Thyroid gland (tissue), 4 donors: ENCODE data around the gene KCNH4.
"Not testable (repeated sequence)": the region's sequence is repeated elsewhere in the genome, so short reads cannot be mapped to it uniquely, and the experiment has no call there.

Experiments
- POLR2A ChIP-seq, 2 donors: fragments of 450-650 bp; IDR thresholded peaks; one replicate each; pipeline ENCODE4 v1.6.1; 2017; ENCODE audit warnings: antibody characterized with exemption in 2 of 2, mild to moderate bottlenecking in 2 of 2, moderate library complexity in 1 of 2
- TF ChIP-seq, protein P1 (sequence below), 6 experiments: fragments of 200-600 bp in 3 of 6; fragments of 450-650 bp in 3 of 6; sonication (generic) in 3 of 6; IDR thresholded peaks; one replicate each; pipeline ENCODE4 v1.5.1; 2016 to 2019; ENCODE audit warnings: antibody characterized with exemption in 6 of 6, mild to moderate bottlenecking in 2 of 6, inconsistent platforms in 1 of 6, moderate library complexity in 1 of 6

DNA sequence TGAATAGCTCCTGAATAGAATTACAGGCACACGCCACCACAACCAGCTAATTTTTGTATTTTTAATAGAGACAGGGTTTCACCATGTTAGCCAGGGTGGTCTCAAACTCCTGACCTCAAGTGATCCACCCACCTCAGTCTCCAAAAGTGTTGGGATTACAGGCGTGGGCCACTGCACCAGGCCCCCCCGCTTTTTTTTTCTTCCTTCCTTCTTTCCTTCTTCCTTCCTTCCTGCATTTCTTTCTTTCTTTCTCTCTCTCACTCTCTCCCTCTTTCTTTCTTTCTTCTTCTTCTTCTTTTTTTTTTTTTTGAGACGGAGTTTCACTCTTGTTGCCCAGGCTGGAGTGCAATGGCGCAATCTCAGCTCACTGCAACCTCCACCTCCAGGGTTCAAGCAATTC is 5.2 kb upstream of the KCNH4 start:
- TF ChIP-seq, protein P1, sequence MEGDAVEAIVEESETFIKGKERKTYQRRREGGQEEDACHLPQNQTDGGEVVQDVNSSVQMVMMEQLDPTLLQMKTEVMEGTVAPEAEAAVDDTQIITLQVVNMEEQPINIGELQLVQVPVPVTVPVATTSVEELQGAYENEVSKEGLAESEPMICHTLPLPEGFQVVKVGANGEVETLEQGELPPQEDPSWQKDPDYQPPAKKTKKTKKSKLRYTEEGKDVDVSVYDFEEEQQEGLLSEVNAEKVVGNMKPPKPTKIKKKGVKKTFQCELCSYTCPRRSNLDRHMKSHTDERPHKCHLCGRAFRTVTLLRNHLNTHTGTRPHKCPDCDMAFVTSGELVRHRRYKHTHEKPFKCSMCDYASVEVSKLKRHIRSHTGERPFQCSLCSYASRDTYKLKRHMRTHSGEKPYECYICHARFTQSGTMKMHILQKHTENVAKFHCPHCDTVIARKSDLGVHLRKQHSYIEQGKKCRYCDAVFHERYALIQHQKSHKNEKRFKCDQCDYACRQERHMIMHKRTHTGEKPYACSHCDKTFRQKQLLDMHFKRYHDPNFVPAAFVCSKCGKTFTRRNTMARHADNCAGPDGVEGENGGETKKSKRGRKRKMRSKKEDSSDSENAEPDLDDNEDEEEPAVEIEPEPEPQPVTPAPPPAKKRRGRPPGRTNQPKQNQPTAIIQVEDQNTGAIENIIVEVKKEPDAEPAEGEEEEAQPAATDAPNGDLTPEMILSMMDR (IDR thresholded peaks at IDR 0.05): not testable (repeated sequence)
- TF ChIP-seq POLR2A (IDR thresholded peaks at IDR 0.05): not testable (repeated sequence)
